MM.1S (cell line): ENCODE measurements around the gene MDGA2.
"Not testable (repeated sequence)": the region's sequence is repeated elsewhere in the genome, so short reads cannot be mapped to it uniquely, and the experiment has no call there.

ENCODE experiments used
- CTCF ChIP-seq: fragments of 300-600 bp; sonication (generic); IDR thresholded peaks from 2 replicates; pipeline ENCODE4 v1.5.1; 2016; ENCODE audit warnings: antibody characterized with exemption, low read length, mixed read lengths
- EZH2 ChIP-seq: fragments of 300-600 bp; sonication (generic); optimal IDR thresholded peaks from 2 replicates; pipeline ENCODE3; 2017; ENCODE audit warnings: low read depth, mild to moderate bottlenecking, antibody characterized with exemption, low read length, mixed read lengths
- EZH2phosphoT487 ChIP-seq: fragments of 300-600 bp; sonication (generic); IDR thresholded peaks from 2 replicates; pipeline ENCODE4 v1.6.1; 2018; ENCODE audit warnings: antibody characterized with exemption, low read length

- TF ChIP-seq CTCF, EZH2, EZH2phosphoT487: not testable (repeated sequence)
These were observed 432.8 kb downstream of the MDGA2 start for GRCh38 chr14:47242579-47242978.
